Colon (tissue), 2 donors: ENCODE data around the gene SLX9.

Experiments used
- FAIRE-seq: peaks from 2 replicates; lab custom pipeline; 2012; peaks lifted over from hg19 to GRCh38; lab: Jason Lieb, UNC
- donor health status: control.
- donor health status: control.

SLX9 gene

GRCh38 chr21:44947930-44948331, 8.1 kb downstream of the SLX9 start:
- no peak for FAIRE-seq

- no peak for FAIRE-seq
Measured at GRCh38 chr21:44948426-44949120, 8.7 kb downstream of the SLX9 start.

DNA sequence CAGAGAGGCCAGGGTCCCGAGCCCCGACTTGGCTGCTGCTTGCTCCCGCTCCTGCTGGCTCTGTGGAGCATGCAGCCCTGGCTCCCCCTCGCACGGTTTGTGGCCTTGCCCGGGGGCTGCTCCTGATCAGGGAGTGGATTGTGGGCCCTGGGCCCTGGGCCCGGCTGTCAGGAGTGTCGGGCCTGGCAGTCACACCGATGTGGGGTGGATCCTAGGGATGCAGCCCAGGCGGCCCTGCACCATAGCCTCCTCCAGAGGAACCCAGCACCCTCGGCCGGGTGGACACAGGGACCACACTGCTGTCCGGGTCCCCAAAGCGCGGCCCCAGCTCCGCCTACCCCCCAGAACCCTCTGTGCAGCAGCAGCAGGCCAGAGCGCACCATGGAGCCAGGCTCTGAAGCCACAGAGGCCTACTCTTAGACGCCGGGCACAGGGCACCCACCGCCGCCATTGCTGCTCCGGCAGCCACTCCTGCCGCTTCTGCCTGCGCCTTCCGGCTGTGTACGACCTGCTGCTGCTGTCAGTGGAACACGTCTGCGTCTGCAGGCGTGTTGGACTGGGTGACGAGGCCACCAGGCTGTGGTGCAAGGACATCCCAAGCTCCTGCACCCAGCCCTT, 9.4 kb downstream of the SLX9 start:
- no peak for FAIRE-seq

DNA sequence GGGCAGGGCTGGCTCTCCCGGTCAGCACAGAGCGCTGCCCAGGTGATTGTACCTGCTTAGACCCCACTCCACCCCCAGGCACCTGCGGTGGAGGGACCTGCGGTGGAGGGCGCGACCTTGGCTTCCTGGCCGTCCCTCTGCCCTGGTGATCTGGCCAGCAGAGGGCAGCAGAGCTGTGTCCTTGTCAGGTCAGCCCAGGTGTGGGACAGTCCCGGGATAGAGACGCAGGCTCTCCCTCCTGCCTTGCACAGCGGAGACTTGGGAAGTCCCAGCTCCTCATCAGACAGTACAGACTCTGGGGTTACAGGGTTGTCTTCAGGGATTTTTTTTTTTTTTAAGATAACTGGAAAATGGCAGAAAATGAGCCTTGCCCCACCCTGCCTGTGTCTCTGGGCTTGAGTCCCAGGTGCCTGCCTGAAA, 10.0 kb downstream of the SLX9 start:
- FAIRE-seq, result no peak

DNA sequence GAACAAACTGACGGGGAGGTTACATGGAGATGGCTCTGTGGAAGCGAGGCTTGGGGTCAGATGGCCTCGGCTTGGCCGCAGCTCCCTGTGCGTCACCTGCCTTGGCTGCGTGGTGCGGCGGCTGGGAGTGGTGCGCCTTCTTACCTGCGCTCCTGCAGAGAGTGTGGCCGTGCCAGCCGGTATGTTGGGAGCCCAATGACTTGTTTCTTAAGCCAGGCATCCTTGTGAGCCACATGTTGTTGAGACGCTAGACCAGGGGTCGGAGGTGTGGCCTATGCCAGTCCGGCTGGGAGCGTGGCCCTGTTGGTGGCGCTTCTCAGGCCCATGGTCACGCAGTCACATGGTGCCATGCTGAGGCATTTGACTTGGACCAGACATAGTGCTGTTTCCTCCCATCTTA, 10.5 kb downstream of the SLX9 start:
- FAIRE-seq, result no peak

GRCh38 chr21:44951186-44951915, 11.5 kb downstream of the SLX9 start:
- no peak for FAIRE-seq

GRCh38 chr21:44952116-44952928, 12.5 kb downstream of the SLX9 start:
- FAIRE-seq, result no peak

DNA sequence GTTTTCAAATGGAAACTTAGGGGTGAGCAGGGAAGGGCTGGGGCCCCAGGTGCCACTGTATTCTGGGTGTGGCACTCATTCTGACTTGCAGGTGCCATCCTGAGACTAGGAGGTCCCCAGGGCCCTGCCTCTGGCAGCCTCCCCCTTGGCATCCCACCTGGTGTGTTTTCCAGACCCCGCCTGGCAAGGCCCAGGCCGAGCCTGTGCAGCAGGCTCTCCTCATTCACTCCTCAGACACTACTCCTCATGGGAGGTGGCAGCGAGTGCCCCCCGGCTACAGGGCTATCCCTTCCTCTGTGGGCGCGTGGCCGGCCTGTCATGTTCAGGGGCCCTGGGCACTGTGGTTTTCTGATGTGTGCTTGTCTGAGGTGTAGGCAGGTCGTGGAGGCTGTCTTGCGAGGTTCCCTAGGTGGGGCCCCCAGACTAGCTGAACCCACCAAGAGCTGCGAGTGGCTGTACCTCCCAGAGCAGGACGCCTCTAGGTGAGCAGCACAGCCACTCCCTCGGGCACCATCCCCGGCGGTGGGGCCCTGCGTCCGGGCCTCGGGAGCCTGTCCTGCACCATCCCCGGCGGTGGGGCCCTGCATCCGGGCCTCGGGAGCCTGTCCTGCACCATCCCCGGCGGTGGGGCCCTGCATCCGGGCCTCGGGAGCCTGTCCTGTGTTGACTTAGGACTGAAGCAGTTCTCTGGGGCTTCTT, 13.2 kb downstream of the SLX9 start:
- FAIRE-seq, result no peak

DNA sequence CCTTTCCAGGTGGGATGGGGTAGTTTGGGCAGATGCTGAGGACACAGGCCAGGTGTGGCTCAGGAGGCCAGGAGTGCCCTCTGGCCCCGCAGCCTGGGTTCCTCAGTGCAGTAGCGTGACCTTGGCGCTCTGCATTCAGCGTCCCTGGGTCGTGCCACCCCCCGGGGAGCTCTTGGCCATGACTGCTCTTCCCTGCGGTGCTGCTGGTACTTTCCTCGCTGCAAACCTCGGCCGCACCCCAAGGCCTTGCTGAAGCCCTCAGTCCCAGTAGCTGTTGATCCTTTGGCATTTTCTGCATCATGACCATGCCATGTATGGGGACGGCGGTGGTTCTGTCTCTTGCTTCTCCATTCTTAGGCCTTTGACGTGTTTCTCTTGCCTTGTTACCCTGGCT, 13.8 kb downstream of the SLX9 start:
- FAIRE-seq, result no peak

GRCh38 chr21:44954281-44954771, 14.5 kb downstream of the SLX9 start:
- no peak for FAIRE-seq

GRCh38 chr21:44955141-44955797, 15.4 kb downstream of the SLX9 start:
- no peak for FAIRE-seq

DNA sequence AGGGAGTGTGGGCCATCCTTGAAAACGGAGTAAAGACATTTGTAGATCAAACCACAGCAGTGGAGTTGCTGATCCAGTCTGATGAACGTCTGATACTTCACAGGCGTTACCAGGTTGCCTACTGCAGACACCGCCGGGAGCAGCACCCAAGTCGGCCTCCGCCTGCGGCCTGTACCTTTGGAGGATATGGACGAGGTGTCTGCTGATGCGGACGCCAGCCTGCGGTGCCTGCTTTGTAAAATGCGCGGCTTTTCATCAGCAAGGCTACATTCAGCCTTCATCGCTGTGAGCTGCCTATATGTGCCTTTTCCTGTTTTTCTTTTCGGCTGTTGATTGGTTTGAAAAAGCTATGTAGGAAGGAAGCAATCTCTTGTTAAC, 16.0 kb downstream of the SLX9 start:
- no peak for FAIRE-seq

DNA sequence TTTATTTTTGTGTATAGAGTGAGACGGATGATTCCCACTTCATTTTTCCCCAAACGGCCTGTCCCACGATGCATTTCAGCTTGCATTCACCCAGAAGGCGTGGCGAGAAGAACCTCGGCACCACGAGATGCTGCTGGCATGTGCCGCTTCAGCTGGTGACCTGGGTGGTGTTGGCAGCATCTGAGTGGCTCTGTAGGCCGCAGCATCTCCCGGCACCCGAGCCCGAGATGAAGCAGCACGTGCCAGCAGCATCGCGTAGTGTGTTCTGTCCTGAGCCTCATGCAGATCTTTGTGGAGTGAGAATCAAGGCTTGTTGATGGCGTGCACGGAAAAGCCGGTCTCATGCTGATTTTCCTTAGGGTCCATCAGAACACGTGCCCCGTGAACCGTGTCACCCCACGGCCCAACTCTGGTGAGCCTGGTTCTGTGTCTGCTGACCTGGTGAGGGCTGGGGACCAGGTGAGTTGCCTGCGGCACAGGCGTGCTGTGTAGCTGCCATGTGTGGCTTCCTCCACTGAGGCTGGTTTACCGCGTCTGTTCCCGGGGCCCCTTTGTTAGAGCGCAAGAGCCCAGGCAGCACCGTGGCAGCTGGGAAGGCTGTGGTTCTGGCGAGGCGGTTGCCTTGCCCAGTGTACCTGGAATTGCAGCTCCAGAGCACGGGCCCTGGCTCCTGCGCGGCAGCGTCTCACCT, 16.7 kb downstream of the SLX9 start:
- no peak for FAIRE-seq

DNA sequence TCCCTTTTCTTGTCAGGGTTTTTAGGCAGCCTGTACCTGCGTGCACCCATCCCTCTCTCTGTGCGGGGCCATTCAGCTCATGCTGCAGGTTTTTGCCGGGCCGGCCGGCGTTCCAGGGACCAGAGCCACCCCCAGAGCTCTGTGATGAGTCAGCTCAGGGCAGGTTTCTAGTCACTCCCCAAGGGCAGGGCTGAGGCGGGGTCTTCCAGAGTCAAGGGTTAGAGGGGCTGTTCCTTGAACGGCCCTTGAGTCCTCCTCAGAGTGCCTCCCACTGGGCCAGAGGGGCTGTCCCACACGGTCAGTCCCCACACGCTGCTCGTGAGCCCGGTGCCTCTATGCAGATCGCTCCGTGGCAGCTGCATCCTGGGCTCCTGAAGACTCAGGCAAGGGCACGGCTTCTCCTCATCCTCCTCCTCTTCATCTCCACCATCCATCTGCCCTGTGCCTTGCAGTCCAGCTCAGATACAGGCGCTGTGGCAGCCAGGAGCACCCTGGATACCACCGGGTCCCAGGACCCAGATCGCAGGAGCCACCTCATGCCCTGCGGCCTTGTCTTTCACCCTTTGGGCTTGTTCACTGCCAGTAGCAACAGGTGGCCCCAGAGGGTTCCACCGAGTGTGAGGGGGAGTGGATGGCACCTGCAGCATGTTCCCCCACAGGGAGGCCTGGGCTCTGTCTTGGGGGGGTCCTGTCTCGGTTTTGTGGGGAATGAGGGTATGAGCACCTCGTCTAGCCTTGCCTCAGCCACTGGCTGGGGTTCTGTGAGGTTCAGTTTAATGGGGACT, 17.4 kb downstream of the SLX9 start:
- FAIRE-seq, result no peak

GRCh38 chr21:44957901-44958451, 18.1 kb downstream of the SLX9 start:
- FAIRE-seq, result no peak

- FAIRE-seq, result no peak
Measured at GRCh38 chr21:44958471-44959191, 18.8 kb downstream of the SLX9 start.

- FAIRE-seq, result no peak
Measured at GRCh38 chr21:44959376-44960091, 19.7 kb downstream of the SLX9 start.
